Muscle layer of colon (tissue), 2 donors: ENCODE data around the gene GPR173.

ENCODE experiments used
- H3K27ac ChIP-seq: one replicate; pipeline ENCODE4 v1.7.0; 2013; ENCODE audit warnings: low read depth, mild to moderate bottlenecking, low read length, moderate library complexity
- H3K27me3 ChIP-seq, 2 donors: one replicate each; pipeline ENCODE4 v1.7.0; 2013; ENCODE audit warnings: low read length in 2 of 2, mild to moderate bottlenecking in 2 of 2; ENCODE audit not compliant: insufficient read depth in 2 of 2, control insufficient read depth in 1 of 2
- H3K36me3 ChIP-seq: one replicate; pipeline ENCODE4 v1.7.0; 2013; ENCODE audit warnings: mild to moderate bottlenecking, low read length; ENCODE audit not compliant: insufficient read depth
- H3K4me1 ChIP-seq: one replicate; pipeline ENCODE4 v1.7.0; 2013; ENCODE audit warnings: mild to moderate bottlenecking, low read length; ENCODE audit not compliant: insufficient read depth
- H3K4me3 ChIP-seq, 2 donors: one replicate each; pipeline ENCODE4 v1.7.0; 2013; ENCODE audit warnings: low read length in 2 of 2, low read depth in 1 of 2, mild to moderate bottlenecking in 1 of 2, moderate library complexity in 1 of 2
- H3K9ac ChIP-seq: one replicate; pipeline ENCODE4 v1.7.0; 2013; ENCODE audit warnings: low read length
- H3K9me3 ChIP-seq: one replicate; pipeline ENCODE4 v1.7.0; 2013; ENCODE audit warnings: mild to moderate bottlenecking, low read length
- donor health status: abdominal sarcoma.
- donor health status: Adenocarcinoma of cecum.

The GPR173 gene

DNA sequence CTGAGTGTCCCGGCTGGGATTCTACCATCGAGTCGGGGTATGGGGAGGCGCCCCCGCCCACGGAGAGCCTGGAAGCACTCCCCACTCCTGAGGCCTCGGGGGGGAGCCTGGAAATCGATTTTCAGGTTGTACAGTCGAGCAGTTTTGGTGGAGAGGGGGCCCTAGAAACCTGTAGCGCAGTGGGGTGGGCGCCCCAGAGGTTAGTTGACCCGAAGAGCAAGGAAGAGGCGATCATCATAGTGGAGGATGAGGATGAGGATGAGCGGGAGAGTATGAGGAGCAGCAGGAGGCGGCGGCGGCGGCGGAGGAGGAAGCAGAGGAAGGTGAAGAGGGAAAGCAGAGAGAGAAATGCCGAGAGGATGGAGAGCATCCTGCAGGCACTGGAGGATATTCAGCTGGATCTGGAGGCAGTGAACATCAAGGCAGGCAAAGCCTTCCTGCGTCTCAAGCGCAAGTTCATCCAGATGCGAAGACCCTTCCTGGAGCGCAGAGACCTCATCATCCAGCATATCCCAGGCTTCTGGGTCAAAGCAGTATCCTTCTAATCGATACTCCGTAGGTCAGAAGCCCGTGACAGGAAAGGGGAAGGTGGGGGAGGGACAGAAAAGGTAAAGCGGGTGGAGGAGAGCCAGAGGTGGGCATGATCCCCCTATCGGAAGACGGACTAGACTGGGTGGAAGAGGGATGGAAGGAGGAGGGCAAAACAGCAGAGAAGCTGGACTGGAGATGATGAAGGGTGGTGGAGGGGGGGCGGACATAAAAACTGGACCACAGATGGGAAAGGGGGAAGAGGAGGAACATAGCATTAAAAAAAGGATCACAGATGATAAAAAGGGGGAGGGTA, 34.4 kb downstream of the GPR173 start:
- Histone ChIP-seq H3K4me1 (peaks cover 42% of the 10 kb centered on the region), H3K36me3 (peaks cover 28% of the 10 kb centered on the region), H3K9me3 (no peaks in the 10 kb centered on the region), H3K27me3 (peaks cover 0 to 2% of the 10 kb centered on the region in 2 donors), H3K27ac (peak overlapping the region; percentile 76), H3K9ac (peak overlapping the region; percentile 84), H3K4me3 (peak overlapping the region; percentile 45 to 82)

DNA sequence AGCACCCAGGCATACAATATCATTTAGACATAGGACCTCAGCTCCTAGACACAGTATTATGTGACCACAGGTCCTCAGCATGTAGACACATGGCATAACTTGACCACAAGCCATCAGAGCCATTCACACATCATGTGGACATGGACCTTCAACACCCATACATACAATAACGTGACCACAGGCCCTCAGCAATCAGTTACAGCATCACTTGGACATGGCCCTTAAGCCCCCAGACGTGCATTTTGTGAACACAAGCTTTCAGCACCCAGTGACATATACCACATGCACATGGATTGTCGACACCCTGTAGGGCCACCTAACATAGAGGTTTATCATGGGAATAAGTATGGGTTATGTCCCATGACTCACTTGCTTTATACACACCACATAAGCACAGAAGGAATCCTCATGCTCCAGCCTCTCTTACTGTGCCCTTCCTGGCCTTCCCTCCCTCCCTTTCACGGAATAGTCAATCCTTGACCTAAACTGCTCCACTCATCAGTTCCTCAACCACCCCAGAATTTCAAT, 35.5 kb downstream of the GPR173 start:
- no peak overlapping the region for H3K9ac ChIP-seq
- H3K4me1 ChIP-seq = peaks cover 44% of the 10 kb centered on the region
- peaks cover 28% of the 10 kb centered on the region for H3K36me3 ChIP-seq
- H3K4me3 ChIP-seq = peak overlapping the region in 1 of 2 donors; percentile 82
- H3K9me3 ChIP-seq = no peaks in the 10 kb centered on the region
- peak overlapping the region; percentile 19 for H3K27ac ChIP-seq
- peaks cover 0 to 8% of the 10 kb centered on the region in 2 donors for H3K27me3 ChIP-seq

DNA sequence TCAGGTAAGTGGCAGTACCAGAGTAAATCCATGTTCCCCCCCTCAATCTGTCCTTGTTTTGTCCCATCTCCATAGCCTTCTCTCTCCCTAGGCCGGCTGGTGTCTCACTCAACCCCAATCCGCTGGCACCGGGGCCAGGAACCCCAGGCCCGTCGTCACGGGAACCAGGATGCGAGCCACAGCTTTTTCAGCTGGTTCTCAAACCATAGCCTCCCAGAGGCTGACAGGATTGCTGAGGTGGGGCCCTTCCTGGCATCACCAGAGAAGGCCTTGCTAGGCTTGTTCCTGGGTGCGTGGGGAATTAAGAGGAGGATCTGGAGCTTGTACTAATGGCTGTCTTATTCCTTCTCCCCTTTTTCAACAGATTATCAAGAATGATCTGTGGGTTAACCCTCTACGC, 36.3 kb downstream of the GPR173 start:
- Histone ChIP-seq H3K27ac (no peak overlapping the region), H3K4me3 (no peak overlapping the region), H3K9ac (no peak overlapping the region)

DNA sequence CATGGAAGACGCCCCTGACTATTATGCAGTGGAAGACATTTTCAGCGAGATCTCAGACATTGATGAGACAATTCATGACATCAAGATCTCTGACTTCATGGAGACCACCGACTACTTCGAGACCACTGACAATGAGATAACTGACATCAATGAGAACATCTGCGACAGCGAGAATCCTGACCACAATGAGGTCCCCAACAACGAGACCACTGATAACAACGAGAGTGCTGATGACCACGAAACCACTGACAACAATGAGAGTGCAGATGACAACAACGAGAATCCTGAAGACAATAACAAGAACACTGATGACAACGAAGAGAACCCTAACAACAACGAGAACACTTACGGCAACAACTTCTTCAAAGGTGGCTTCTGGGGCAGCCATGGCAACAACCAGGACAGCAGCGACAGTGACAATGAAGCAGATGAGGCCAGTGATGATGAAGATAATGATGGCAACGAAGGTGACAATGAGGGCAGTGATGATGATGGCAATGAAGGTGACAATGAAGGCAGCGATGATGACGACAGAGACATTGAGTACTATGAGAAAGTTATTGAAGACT, 37.2 kb downstream of the GPR173 start:
- H3K9me3 ChIP-seq = no peaks in the 10 kb centered on the region
- no peak overlapping the region for H3K27ac ChIP-seq
- H3K27me3 ChIP-seq = peaks cover 0 to 8% of the 10 kb centered on the region in 2 donors
- peaks cover 28% of the 10 kb centered on the region for H3K36me3 ChIP-seq
- H3K4me1 ChIP-seq = peaks cover 43% of the 10 kb centered on the region
- peak overlapping the region; percentile 21 for H3K9ac ChIP-seq
- no peak overlapping the region for H3K4me3 ChIP-seq

More for the DNA sequence above, 36.3 kb downstream of the GPR173 start:
- Histone ChIP-seq H3K27me3 (peaks cover 0 to 8% of the 10 kb centered on the region in 2 donors), H3K4me1 (peaks cover 44% of the 10 kb centered on the region), H3K9me3 (no peaks in the 10 kb centered on the region), H3K36me3 (peaks cover 28% of the 10 kb centered on the region)

DNA sequence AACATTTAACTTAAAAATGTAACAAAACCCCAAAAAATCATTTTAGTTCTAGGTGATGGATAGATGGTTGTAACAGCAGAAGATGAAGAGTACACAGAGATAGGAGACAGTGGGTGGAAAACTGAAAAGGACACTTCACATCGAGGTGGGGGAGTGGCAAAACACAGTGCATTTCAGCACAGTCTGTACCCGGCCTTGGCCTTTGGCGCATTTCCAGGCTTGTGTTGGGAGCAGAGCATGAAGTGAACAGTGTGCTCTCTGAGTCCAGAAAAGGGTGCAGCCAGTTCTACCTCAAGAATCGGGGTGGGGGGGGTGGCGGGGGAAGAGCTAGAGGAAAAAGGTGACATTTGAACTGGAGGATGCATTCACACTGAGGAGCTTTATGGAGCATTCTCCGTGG, 37.9 kb downstream of the GPR173 start:
- H3K27ac ChIP-seq = no peak overlapping the region
- H3K9me3 ChIP-seq = no peaks in the 10 kb centered on the region
- peaks cover 0 to 8% of the 10 kb centered on the region in 2 donors for H3K27me3 ChIP-seq
- H3K9ac ChIP-seq = no peak overlapping the region
- peaks cover 40% of the 10 kb centered on the region for H3K4me1 ChIP-seq
- H3K4me3 ChIP-seq = no peak overlapping the region
- H3K36me3 ChIP-seq = peaks cover 28% of the 10 kb centered on the region

DNA sequence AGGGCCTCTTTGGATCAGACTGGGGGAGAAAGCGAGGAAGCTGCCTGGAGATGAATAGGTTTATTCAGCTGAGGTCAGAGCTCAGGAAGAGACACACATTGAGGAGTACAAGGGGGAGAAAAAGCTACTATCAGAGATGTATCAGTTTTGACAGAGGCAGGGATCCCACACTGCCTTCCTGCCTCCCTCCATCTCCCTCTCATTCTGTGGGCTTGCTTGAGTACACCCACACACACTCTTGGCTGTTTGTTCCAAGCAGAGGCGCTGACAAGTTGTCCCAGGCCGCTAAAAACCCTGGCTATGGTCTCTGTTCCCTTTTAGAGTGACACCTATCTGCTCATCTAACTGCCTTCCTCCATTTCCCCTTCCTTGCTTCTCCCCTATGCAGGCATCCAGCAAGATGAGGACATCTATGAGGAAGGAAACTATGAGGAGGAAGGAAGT, 38.8 kb downstream of the GPR173 start:
- peak overlapping the region in 1 of 2 donors; percentile 54 for H3K4me3 ChIP-seq
- peak overlapping the region; percentile 62 for H3K27ac ChIP-seq
- peak overlapping the region; percentile 49 for H3K9ac ChIP-seq
- peaks cover 28% of the 10 kb centered on the region for H3K36me3 ChIP-seq
- peaks cover 40% of the 10 kb centered on the region for H3K4me1 ChIP-seq
- H3K27me3 ChIP-seq = peaks cover 0 to 8% of the 10 kb centered on the region in 2 donors
- H3K9me3 ChIP-seq = no peaks in the 10 kb centered on the region

DNA sequence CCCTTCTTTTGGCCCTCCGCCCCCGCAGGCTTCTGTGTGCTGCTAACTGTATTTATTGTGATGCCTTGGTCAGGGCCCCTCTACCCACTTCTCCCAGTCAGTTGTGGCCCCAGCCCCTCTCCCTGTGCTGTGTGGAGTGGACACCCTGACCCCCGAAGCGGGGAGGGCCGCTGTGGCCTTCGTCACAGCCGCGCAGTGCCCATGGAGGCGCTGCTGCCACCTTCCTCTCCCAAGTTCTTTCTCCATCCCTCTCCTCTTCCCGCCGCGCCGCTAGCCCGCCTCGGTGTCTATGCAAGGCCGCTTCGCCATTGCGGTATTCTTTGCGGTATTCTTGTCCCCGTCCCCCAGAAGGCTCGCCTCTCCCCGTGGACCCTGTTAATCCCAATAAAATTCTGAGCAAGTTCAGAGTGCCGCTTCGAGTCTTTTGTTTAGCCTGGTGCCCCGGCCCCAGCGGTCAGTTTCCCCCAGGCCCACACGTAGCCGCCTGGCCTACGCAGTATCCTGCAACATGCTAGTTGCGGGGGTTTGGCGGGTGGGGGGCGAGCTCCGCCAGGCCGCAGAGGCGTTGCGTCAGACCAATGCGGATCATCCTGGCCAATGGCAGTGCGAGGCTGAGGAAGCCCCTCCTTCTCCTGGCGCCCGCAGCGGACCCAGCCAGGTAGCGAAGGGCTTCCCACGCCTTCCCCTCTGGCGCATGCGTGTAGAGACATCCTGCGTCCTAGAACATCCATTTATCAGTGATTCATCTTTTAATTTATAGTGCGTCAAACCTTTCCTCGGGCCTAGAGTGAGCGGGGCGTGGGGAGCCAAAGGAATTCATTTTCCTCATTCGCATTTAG, 39.8 kb downstream of the GPR173 start:
- peak overlapping the region; percentile 66 for H3K9ac ChIP-seq
- no peaks in the 10 kb centered on the region for H3K9me3 ChIP-seq
- H3K4me3 ChIP-seq = peak overlapping the region in 1 of 2 donors; percentile 54
- peaks cover 0 to 8% of the 10 kb centered on the region in 2 donors for H3K27me3 ChIP-seq
- H3K4me1 ChIP-seq = peaks cover 40% of the 10 kb centered on the region
- peaks cover 28% of the 10 kb centered on the region for H3K36me3 ChIP-seq
- H3K27ac ChIP-seq = peak overlapping the region; percentile 62

DNA sequence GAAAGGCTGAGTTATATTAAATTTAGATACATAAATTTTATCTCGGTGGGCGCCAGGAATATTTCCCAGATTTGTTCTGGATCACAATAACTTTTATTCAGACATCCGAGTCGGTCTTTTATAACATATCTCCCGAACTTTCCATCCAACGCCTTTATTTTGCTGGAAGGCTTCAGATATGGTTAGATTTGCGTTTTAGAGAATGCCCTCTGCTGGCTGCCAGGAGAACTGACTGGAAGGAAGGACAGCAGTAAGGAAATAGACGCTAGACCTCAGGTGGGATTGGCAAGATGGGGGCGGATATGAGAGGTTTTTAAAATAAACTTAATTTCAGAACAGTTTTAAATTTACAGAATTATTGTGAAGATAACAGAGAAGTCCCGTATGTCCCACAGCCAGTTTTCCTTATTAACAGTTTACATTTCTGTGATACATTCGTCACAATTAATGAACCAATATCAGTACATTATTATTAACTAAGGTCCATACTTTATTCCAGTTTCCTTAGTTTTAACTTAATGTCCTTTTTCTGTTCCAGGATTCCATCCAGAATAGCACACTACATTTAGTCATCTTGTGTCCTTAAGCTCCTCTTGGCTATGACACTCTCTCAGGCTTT, 40.7 kb downstream of the GPR173 start:
- Histone ChIP-seq H3K9me3 (no peaks in the 10 kb centered on the region), H3K4me1 (peaks cover 33% of the 10 kb centered on the region), H3K9ac (peak overlapping the region; percentile 66), H3K27me3 (peaks cover 0 to 8% of the 10 kb centered on the region in 2 donors), H3K4me3 (peak overlapping the region in 1 of 2 donors; percentile 54), H3K27ac (peak overlapping the region; percentile 62), H3K36me3 (peaks cover 24% of the 10 kb centered on the region)

DNA sequence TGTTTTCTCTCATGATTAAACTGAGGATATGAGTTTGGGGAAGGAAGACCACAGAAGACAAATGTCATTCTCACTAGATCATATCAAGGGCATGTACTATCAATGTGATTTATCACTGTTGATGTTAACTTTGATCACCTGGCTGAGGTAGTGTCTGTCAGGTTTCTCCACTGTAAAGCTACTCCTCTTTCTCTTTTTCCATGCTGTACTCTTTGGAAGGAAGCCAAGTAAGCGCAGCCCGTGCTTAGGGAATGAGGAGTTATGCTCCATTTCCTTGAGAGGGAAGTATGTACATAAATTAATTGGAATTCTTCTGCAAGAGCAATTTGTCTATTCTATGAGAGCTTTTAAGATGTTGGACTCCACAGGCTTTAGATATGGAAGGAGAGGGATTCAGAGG, 41.3 kb downstream of the GPR173 start:
- no peaks in the 10 kb centered on the region for H3K9me3 ChIP-seq
- H3K36me3 ChIP-seq = peaks cover 19% of the 10 kb centered on the region
- H3K27ac ChIP-seq = no peak overlapping the region
- peaks cover 31% of the 10 kb centered on the region for H3K4me1 ChIP-seq
- H3K27me3 ChIP-seq = peaks cover 0 to 8% of the 10 kb centered on the region in 2 donors
- H3K4me3 ChIP-seq = no peak overlapping the region
- H3K9ac ChIP-seq = no peak overlapping the region

DNA sequence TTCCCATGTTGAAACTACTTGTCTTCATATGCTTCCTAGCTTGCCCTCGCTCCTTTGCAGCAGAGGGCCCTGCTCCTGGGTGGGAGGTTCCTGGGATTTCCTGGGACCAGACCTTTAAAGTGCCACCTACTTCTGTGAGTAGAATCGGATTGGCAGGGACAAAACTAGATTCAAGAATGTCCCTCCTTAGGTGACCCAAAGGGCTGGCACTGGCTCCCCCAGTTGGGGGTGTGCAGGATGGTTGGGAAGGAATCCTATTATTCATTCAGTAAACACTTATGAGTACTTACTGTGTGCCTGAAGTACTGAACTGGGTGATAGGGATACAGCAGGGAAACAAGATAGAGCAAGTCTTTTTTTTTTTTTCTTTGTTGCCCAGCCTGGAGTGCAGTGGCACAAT, 42.8 kb downstream of the GPR173 start:
- H3K4me3 ChIP-seq = no peak overlapping the region
- no peak overlapping the region for H3K27ac ChIP-seq
- H3K4me1 ChIP-seq = peaks cover 22% of the 10 kb centered on the region
- H3K9ac ChIP-seq = no peak overlapping the region
- no peaks in the 10 kb centered on the region for H3K9me3 ChIP-seq
- peaks cover 5% of the 10 kb centered on the region for H3K36me3 ChIP-seq
- peaks cover 0 to 8% of the 10 kb centered on the region in 2 donors for H3K27me3 ChIP-seq
